GM12875 (cell line): ENCODE measurements around the gene NFE2.

Source experiments
- H3K4me3 ChIP-seq: one replicate; pipeline ENCODE4 v1.5.1; 2011; ENCODE audit warnings: low read depth, low read length, control low read depth
- CTCF ChIP-seq: IDR thresholded peaks from 2 replicates; pipeline ENCODE4 v1.5.1; 2011; ENCODE audit warnings: low read depth, mild to moderate bottlenecking, control low read depth, inconsistent platforms, low read length, moderate library complexity, borderline replicate concordance; ENCODE audit not compliant: insufficient read depth

The NFE2 gene

DNA sequence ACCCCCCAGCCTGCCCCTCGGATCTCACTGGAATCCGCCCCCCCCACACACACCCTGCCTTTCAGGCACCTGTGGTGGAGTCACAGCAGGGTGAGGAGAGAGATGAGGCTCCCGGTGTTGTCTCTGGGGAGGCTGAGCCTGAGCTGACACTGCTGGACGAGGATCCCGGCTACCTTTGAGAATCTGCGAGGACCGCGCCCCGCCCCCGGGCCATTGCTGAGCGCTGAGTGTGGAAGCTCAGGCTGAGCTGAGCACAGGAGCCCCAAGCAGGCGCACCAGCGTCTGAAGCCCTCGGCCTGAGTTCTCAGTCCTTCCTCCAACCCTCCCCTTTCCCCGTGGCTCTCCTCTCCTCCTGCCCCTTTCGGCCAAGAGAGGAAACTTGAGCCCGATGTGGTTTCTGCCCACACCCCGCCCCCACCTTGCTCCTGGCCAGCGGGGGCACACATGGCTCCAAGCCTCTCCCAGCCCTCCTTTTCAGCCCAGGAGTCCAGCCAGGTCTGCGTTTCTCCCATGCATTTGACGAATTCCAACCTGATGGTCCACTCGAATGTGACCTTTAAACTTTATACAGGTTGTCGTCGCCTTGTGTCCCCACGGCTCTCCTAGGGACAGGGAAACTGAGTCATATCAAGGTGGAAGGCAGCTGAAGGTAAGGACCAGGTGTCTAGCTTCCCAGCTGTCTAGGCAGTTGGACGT is at the start of gene NFE2:
TSS of gene NFE2 (minus strand) at position 284 of the 696 bp plus-strand sequence. CDS start 5,767 bp downstream, outside the sequence.
- H3K4me3 ChIP-seq = no peak within 1 kb of the TSS
- no peak for TF ChIP-seq CTCF

- no peak overlapping the region for H3K4me3 ChIP-seq
- TF ChIP-seq CTCF = no peak
These were observed 48.9 kb upstream of the NFE2 start for GRCh38 chr12:54349679-54350078.

DNA sequence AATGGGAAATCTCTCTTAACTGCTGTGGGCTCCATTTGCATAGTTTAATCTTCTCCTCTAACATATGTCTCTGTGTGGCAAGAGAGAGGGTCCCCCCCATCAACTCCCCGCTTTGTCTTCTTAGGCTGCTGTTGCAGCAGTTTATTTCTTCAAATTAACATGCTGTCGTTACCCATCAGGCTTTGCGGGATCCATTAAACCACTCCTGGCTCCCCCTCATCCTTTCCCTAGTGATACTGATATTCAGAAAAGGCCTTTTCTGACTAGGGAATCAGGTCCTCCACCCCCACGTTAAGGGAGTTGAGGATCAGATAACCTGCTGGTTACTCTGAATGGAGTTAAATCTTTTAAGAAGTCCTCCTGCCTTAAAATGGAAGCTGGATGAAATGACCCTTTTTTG is 48.2 kb upstream of the NFE2 start:
- no peak for TF ChIP-seq CTCF
- no peak overlapping the region for H3K4me3 ChIP-seq

DNA sequence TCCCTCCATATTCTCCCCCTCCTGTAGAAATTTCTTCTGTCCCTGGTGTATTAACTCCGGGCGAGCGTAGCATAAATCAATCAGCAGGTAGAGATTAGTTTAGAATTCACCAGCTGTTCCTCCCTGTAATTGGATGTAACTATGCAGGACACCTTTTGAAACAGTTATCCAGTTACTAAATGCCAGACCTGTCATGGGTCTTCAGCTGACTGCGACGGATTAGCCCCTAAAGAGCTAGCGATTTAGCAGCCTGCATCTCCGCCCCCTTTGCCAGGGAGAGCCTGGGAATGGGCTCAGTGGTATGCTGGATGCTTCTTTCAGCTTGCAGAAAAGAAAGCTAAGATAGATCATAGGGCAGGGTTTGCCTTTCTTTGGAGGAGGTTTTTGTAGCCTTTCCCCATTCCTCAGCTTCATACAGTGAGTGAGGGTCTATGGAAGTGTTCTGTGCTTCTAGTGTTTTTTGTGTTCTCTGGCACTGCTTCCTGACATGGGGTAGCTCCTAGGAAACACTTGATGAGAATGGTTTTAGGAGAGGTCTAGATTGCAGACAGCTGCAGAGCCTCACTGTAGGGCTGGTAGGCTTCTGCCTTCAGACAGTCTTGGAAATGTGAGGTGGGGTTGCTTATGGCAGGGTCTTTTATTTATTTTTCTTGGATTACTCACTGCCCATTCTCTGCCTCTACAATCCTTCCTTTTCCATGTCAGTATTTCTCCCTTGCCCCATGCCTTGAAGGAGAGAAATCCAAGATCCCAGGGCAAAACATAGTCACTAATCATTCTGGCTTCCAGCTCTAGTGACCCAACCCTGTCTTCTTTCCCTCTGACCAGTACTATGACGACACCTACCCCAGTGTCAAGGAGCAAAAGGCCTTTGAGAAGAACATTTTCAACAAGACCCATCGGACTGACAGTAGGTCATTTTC is 40.8 kb upstream of the NFE2 start:
- no peak for TF ChIP-seq CTCF
- H3K4me3 ChIP-seq = no peak overlapping the region

DNA sequence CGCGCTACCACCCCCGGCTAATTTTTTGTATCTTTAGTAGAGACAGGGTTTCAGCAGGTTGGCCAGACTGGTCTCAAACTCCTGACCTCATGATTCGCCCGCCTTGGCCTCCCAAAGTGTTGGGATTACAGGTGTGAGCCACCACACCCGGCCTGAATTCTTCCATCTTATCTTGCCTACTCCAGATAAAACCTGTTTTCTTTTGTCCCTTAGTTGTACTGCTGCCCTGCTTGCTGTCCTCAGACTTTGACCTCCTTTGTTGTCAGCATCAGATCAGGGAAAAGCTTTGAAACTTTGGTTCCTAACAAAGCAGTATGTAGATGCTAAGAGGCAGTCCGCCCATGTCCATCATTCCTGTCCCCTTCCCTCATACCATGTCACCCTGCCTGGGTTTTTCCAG is 40.0 kb upstream of the NFE2 start:
- no peak for TF ChIP-seq CTCF
- no peak overlapping the region for H3K4me3 ChIP-seq

GRCh38 chr12:54338698-54339296 is 38.0 kb upstream of the NFE2 start:
- TF ChIP-seq CTCF = no peak
- H3K4me3 ChIP-seq = no peak overlapping the region
